GM20000 (cell line): ENCODE results near the gene FOXS1.

Experiments used
- DNase-seq: peaks from one replicate; pipeline ENCODE4 v3.0.0; 2012; ENCODE audit warnings: low spot score
- TF ChIP-seq, protein P1 (sequence below): IDR thresholded peaks from 2 replicates; pipeline ENCODE4 v1.5.1; 2012; ENCODE audit warnings: mild to moderate bottlenecking, control low read depth; ENCODE audit errors: extremely low read depth, missing control alignments

FOXS1 gene

GRCh38 chr20:31823360-31824124, 21.9 kb downstream of the FOXS1 start:
- DNase-seq, result no peak
- TF ChIP-seq, protein P1, sequence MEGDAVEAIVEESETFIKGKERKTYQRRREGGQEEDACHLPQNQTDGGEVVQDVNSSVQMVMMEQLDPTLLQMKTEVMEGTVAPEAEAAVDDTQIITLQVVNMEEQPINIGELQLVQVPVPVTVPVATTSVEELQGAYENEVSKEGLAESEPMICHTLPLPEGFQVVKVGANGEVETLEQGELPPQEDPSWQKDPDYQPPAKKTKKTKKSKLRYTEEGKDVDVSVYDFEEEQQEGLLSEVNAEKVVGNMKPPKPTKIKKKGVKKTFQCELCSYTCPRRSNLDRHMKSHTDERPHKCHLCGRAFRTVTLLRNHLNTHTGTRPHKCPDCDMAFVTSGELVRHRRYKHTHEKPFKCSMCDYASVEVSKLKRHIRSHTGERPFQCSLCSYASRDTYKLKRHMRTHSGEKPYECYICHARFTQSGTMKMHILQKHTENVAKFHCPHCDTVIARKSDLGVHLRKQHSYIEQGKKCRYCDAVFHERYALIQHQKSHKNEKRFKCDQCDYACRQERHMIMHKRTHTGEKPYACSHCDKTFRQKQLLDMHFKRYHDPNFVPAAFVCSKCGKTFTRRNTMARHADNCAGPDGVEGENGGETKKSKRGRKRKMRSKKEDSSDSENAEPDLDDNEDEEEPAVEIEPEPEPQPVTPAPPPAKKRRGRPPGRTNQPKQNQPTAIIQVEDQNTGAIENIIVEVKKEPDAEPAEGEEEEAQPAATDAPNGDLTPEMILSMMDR, result no peak

DNA sequence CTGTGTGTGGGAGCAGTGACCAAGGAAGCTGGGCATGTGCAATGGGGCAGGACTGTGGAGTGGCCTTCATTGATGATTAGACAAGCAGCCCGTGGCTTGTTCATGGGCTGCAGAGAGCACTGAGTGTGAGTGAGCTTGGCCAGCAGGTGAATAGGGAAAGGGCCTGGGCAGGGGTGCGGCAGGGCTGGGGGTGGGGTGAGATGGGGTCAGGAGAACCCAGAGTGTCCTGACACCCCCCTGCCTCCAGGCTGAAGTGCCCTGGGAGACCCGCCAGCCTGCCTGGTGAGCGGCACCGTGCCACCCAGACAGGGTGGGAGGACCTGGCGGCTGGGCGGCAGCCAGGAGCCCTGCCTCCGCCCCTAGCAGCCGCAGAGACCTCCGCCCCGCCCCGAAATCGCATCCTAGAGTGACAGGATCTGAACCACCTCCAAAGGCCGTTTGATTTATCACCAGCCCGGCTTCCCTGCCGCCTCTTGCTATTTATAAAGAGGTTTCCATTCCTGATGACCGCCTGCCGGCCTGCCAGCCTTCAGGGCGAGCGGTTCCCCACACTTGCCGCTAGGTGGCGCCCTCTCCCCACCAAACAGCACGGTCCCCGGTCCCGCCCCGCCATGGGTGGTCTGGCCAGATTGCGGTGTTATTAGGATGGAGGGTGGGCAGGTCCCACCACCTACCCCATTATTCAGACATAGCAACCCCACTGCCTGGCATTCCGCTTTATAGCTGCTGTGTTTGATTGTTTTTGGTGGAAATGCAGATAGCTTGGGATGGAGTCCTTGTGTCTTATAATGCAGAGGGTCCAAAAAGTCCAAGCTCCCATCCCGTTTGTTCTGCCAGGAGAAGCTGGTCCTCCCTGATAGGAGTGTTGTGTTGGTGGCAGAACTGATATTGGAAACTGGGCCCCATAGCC, 22.7 kb downstream of the FOXS1 start:
- peak; percentile 92 for DNase-seq

GRCh38 chr20:31821427-31821826, 24.0 kb downstream of the FOXS1 start:
- DNase-seq, result no peak
- TF ChIP-seq, protein P1, result no peak

More for the DNA sequence above, 22.7 kb downstream of the FOXS1 start:
- TF ChIP-seq, protein P1, result peak; percentile 91

GRCh38 chr20:31820228-31820627, 25.2 kb downstream of the FOXS1 start:
- TF ChIP-seq, protein P1, result no peak
- no peak for DNase-seq

GRCh38 chr20:31819083-31819784, 26.2 kb downstream of the FOXS1 start, which contains the start of gene MYLK2:
TSS of gene MYLK2 (plus strand) at chr20:31819356. CDS start at chr20:31819581, 225 bp downstream.
- TF ChIP-seq, protein P1, result no peak
- no peak for DNase-seq

GRCh38 chr20:31818376-31818908, 27.0 kb downstream of the FOXS1 start:
- TF ChIP-seq, protein P1, result no peak
- DNase-seq, result no peak
